HCT116 (cell line): ENCODE measurements around the gene IGLL5. TPM values are rescaled to one million over a fixed set of nuclear protein-coding genes. Genes with fewer than 3 reads are reported as not detected.

Experiments used
- ATAC-seq: fragments of 200-7000 bp; cut with Tn5 transposase; 2 replicates; pipeline ENCODE4 v1.9.1; 2020; ENCODE audit warnings: mild to moderate bottlenecking, moderate library complexity
- BruUV-seq: library from RNA; stranded (reverse); fragments of 400-500 nt; replicated peaks from 2 replicates; lab custom pipeline; 2021; lab: Mats Ljungman, UMichigan
- CTCF ChIA-PET: fragments of 300-600 bp; sonication (Branson Sonifier 250); formaldehyde crosslinking; loops from one replicate; lab custom pipeline; 2021; ENCODE audit warnings: antibody characterized with exemption; lab: Charles Lee
- POLR2A ChIA-PET: fragments of 300-600, 350-600 bp; sonication (Branson Sonifier 250); formaldehyde crosslinking; loops from one replicate; lab custom pipeline; 2021; ENCODE audit warnings: antibody characterized with exemption; lab: Charles Lee
- RAD21 ChIA-PET, 2 experiments: fragments of 300-600 bp; sonication (Branson Sonifier 250); formaldehyde crosslinking; loops; one replicate each; lab custom pipeline; 2023; ENCODE audit warnings: low total read pairs in 2 of 2; ENCODE audit not compliant: uncharacterized antibody in 2 of 2, unreplicated experiment in 2 of 2, low non-redundant PET in 1 of 2; lab: Charles Lee
- DNase-seq: peaks from one replicate; pipeline ENCODE4 v3.0.0-alpha.2; 2010; ENCODE audit warnings: low read depth, low spot score
- H2AFZ ChIP-seq: fragments of 200-600 bp; shearing (Covaris generic), sonication (generic); 2 replicates; pipeline ENCODE4 v1.6.1; 2017; ENCODE audit warnings: low read depth, mixed run types, mixed read lengths, antibody characterized with exemption, low read length; ENCODE audit not compliant: poor library complexity, severe bottlenecking
- H3K27ac ChIP-seq: 2 replicates; pipeline ENCODE4 v1.5.1; 2012; ENCODE audit warnings: low read depth, low read length
- H3K27me3 ChIP-seq: fragments of 200-600 bp; sonication (generic); 2 replicates; pipeline ENCODE4 v1.6.1; 2016; ENCODE audit warnings: mixed run types, low read length, mixed read lengths; ENCODE audit not compliant: insufficient read depth
- H3K36me3 ChIP-seq, 2 experiments: fragments of 200-500 bp in 1 of 2; fragments of 200-600 bp in 1 of 2; sonication (Bioruptor generic) in 1 of 2; sonication (generic) in 1 of 2; 2 replicates each; pipeline versions ENCODE4 v1.5.1 to v1.6.1; 2014 to 2016; ENCODE audit warnings: low read length in 2 of 2, inconsistent platforms in 1 of 2, mixed read lengths in 1 of 2, mixed run types in 1 of 2; ENCODE audit not compliant: insufficient read depth in 2 of 2, control insufficient read depth in 1 of 2
- H3K4me1 ChIP-seq, 2 experiments: fragments of 200-600 bp in 1 of 2; sonication (generic) in 1 of 2; 2 replicates each; pipeline versions ENCODE4 v1.5.1 to v1.6.1; 2012 to 2017; ENCODE audit warnings: low read length in 2 of 2, inconsistent platforms in 1 of 2, mild to moderate bottlenecking in 1 of 2, mixed read lengths in 1 of 2, mixed run types in 1 of 2, moderate library complexity in 1 of 2; ENCODE audit not compliant: insufficient read depth in 2 of 2, control insufficient read depth in 1 of 2
- H3K4me2 ChIP-seq: fragments of 200-600 bp; sonication (generic); 2 replicates; pipeline ENCODE4 v1.6.1; 2017; ENCODE audit warnings: mixed run types, low read length, mixed read lengths
- H3K4me3 ChIP-seq, 2 experiments: fragments of 200-600 bp in 1 of 2; sonication (generic) in 1 of 2; replicated peaks in 1 of 2; 2 replicates each; pipeline ENCODE4 v1.5.1; 2011 to 2016; ENCODE audit warnings: low read length in 2 of 2, control low read depth in 1 of 2, low read depth in 1 of 2, mild to moderate bottlenecking in 1 of 2, mixed read lengths in 1 of 2, mixed run types in 1 of 2
- H3K79me2 ChIP-seq: fragments of 200-600 bp; sonication (generic); 2 replicates; pipeline ENCODE4 v1.6.1; 2017; ENCODE audit warnings: mild to moderate bottlenecking, mixed run types, low read length, moderate library complexity, mixed read lengths; ENCODE audit not compliant: insufficient read depth
- H3K9ac ChIP-seq: fragments of 200-600 bp; sonication (generic); 2 replicates; pipeline ENCODE4 v1.6.1; 2016; ENCODE audit warnings: low read length, mixed read lengths
- H3K9me2 ChIP-seq: fragments of 200-600 bp; sonication (generic), shearing (Covaris generic); 2 replicates; pipeline ENCODE4 v1.6.1; 2017; ENCODE audit warnings: mixed run types, mild to moderate bottlenecking, moderate library complexity; ENCODE audit not compliant: insufficient read depth
- H3K9me3 ChIP-seq, 2 experiments: fragments of 200-500 bp in 1 of 2; fragments of 200-600 bp in 1 of 2; sonication (Bioruptor generic) in 1 of 2; sonication (generic) in 1 of 2; 2 replicates each; pipeline ENCODE4 v1.6.1; 2014 to 2017; ENCODE audit warnings: low read length in 2 of 2, mixed read lengths in 2 of 2, inconsistent platforms in 1 of 2, low read depth in 1 of 2, mild to moderate bottlenecking in 1 of 2, mixed run types in 1 of 2, moderate library complexity in 1 of 2; ENCODE audit not compliant: control insufficient read depth in 1 of 2, insufficient read depth in 1 of 2
- H4K20me1 ChIP-seq: fragments of 200-600 bp; sonication (generic), shearing (Covaris generic); 2 replicates; pipeline ENCODE4 v1.6.1; 2017; ENCODE audit warnings: mixed run types, mild to moderate bottlenecking, moderate library complexity; ENCODE audit not compliant: insufficient read depth
- CBX3 ChIP-seq: IDR thresholded peaks from 2 replicates; pipeline ENCODE4 v1.6.1; 2012; ENCODE audit warnings: low read depth
- CEBPB ChIP-seq: IDR thresholded peaks from 2 replicates; pipeline ENCODE4 v1.6.1; 2012; ENCODE audit warnings: low read depth
- CTCF ChIP-seq, 3 experiments: fragments of 200-600 bp in 1 of 3; sonication (generic) in 1 of 3; IDR thresholded peaks in 2 of 3; conservative IDR thresholded peaks in 1 of 3; 2 replicates each; pipeline ENCODE4 v1.5.1; 2012 to 2017; ENCODE audit warnings: low read depth in 2 of 3, low read length in 2 of 3, antibody characterized with exemption in 1 of 3, borderline replicate concordance in 1 of 3, control low read depth in 1 of 3, mild to moderate bottlenecking in 1 of 3, mixed read lengths in 1 of 3, mixed run types in 1 of 3, moderate library complexity in 1 of 3; ENCODE audit not compliant: insufficient read depth in 1 of 3
- EGR1 ChIP-seq: IDR thresholded peaks from 2 replicates; pipeline ENCODE4 v1.6.1; 2012; ENCODE audit warnings: low read depth
- RAD21 ChIP-seq: IDR thresholded peaks from 2 replicates; pipeline ENCODE4 v1.6.1; 2012; ENCODE audit warnings: low read depth, mild to moderate bottlenecking
- TCF7L2 ChIP-seq: IDR thresholded peaks from 2 replicates; pipeline ENCODE4 v1.7.0; 2011; ENCODE audit warnings: borderline replicate concordance, inconsistent platforms; ENCODE audit not compliant: insufficient read depth, insufficient read length; ENCODE audit errors: extremely low read depth
- intact Hi-C: fragments of 100-400 bp; cut with micrococcal nuclease; formaldehyde crosslinking; loops from 2 replicates; pipeline ENCODE4 v1.10.0; 2022
- total RNA-seq: library from RNA; stranded (reverse); gene quantifications from one replicate; pipeline ENCODE4 v1.2.1, GENCODE V29; 2021; ENCODE audit not compliant: unreplicated experiment

Gene IGLL5
- total RNA-seq, 1 experiment from 2014 or later, result not detected

- no peaks in the 10 kb centered on the region for H3K79me2 ChIP-seq
- no TSS peak for BruUV-seq
- RAD21 ChIA-PET, result no interaction called here
- H2AFZ ChIP-seq, result peak overlapping the region; percentile 76
- peaks cover 0 to 3% of the 10 kb centered on the region in 2 experiments; a peak in 1 of 4 replicates for H3K4me1 ChIP-seq
- TF ChIP-seq CTCF (IDR thresholded peaks at IDR 0.05 in 2 of 3, conservative IDR thresholded peaks at IDR 0.05 in 1 of 3; ENCODE audit: borderline replicate concordance in 1 of 3, insufficient read depth in 1 of 3, low read depth in 2 of 3, low read length in 2 of 3) (peak; percentile 53 to 97 (median 93); a peak in 5 of 6 replicates), EGR1 (peak; percentile 59; the same call in 1 of the 2 replicates), TCF7L2 (peak; percentile 10), RAD21 (peak; percentile 64), CEBPB (no peak), CBX3 (no peak)
- no peaks in the 10 kb centered on the region for H3K36me3 ChIP-seq
- POLR2A ChIA-PET, result no interaction called here
- H3K27me3 ChIP-seq, result no peaks in the 10 kb centered on the region
- no peaks in the 10 kb centered on the region for H4K20me1 ChIP-seq
- ATAC-seq (peak; percentile 99), DNase-seq (peak; percentile 59)
- CTCF ChIA-PET, result interaction anchor here (0.6 to 3.1 kb wide), 6 partner anchors 12 to 479 kb away, joined by 3 to 9 read pairs (median 4); no protein-coding TSS in a partner anchor
- H3K4me2 ChIP-seq, result 0 out of 2 replicates have a peak overlapping the region, but pooled peaks have one; percentile 10
- H3K9me2 ChIP-seq, result no peaks in the 10 kb centered on the region
- intact Hi-C loops, result loop anchor here (5.0 kb wide), 1 partner anchor 95 kb away; no protein-coding TSS in a partner anchor
- H3K9ac ChIP-seq, result no peak overlapping the region
- H3K9me3 ChIP-seq, result no peaks in the 10 kb centered on the region
- no peak overlapping the region for H3K27ac ChIP-seq
- no peak overlapping the region for H3K4me3 ChIP-seq
Measured at GRCh38 chr22:22942511-22943329, 55.1 kb downstream of the IGLL5 start.
